Endothelial cell (in vitro differentiated cells): ENCODE results near the gene ST3GAL2. TPM values are rescaled to one million over a fixed set of nuclear protein-coding genes. Genes with fewer than 3 reads are reported as not detected.

Source experiments
- DNase-seq: peaks from one replicate; pipeline ENCODE4 v3.0.0; 2021; ENCODE audit warnings: low spot score
- H3K27ac Mint-ChIP-seq: one replicate; pipeline ENCODE4 v1.8.0; 2021; ENCODE audit warnings: mixed read lengths, inconsistent platforms; ENCODE audit not compliant: unreplicated experiment
- H3K27me3 Mint-ChIP-seq: one replicate; pipeline ENCODE4 v1.8.0; 2021; ENCODE audit warnings: mild to moderate bottlenecking, moderate library complexity, mixed read lengths, inconsistent platforms; ENCODE audit not compliant: unreplicated experiment
- H3K36me3 Mint-ChIP-seq: one replicate; pipeline ENCODE4 v1.8.0; 2021; ENCODE audit warnings: mild to moderate bottlenecking, low read depth, mixed read lengths, inconsistent platforms; ENCODE audit not compliant: unreplicated experiment
- H3K4me1 Mint-ChIP-seq: one replicate; pipeline ENCODE4 v1.8.0; 2021; ENCODE audit warnings: mild to moderate bottlenecking, mixed read lengths, inconsistent platforms; ENCODE audit not compliant: unreplicated experiment
- H3K4me3 Mint-ChIP-seq: one replicate; pipeline ENCODE4 v1.8.0; 2021; ENCODE audit warnings: mild to moderate bottlenecking, mixed read lengths, inconsistent platforms; ENCODE audit not compliant: unreplicated experiment
- H3K9me3 Mint-ChIP-seq: one replicate; pipeline ENCODE4 v1.8.0; 2021; ENCODE audit warnings: mixed read lengths, inconsistent platforms; ENCODE audit not compliant: unreplicated experiment
- total RNA-seq: library from RNA; stranded (reverse); fragmentation: NEBNext Ultra II Directional; extraction: Animal tissue kit (Norgen Biotek cat#: 25700); gene quantifications from one replicate; pipeline ENCODE4 v1.2.1, GENCODE V29; 2021; ENCODE audit not compliant: unreplicated experiment
- TF ChIP-seq, protein P1 (sequence below): fragments of 200-600 bp; sonication (generic); IDR thresholded peaks from one replicate; pipeline ENCODE4 v1.5.0; 2021; ENCODE audit warnings: antibody characterized with exemption; ENCODE audit not compliant: unreplicated experiment

Gene ST3GAL2
- total RNA-seq, 1 donor from 2014 or later, result 87.0 TPM

DNA sequence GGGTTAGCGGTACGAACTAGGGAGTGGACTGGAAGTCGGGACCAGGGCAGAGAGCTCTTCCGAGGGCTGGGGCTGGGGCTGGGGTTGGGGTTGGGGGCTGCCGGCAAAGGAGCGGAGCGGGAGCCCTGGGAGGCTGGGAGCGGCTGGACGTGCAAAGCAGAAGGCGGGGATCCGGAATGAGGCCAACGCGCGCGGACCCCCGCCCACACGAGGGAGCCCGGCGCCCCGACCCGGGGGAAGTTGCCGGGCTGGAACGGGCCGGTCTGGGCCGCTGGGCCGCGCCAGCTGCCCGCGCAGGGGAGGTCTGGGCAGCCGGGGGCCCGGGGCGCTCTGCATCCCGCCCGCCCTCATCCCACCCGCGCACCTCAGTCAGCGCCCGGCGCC, 323 bp downstream of the ST3GAL2 start:
- peak; percentile 43 for DNase-seq
- Mint-ChIP-seq H3K27ac (peak overlapping the region; percentile 83), H3K36me3 (peaks cover 11% of the 10 kb centered on the region), H3K9me3 (no peaks in the 10 kb centered on the region), H3K27me3 (peaks cover 12% of the 10 kb centered on the region), H3K4me1 (peaks cover 28% of the 10 kb centered on the region), H3K4me3 (peak overlapping the region; percentile 95)
- TF ChIP-seq, protein P1, sequence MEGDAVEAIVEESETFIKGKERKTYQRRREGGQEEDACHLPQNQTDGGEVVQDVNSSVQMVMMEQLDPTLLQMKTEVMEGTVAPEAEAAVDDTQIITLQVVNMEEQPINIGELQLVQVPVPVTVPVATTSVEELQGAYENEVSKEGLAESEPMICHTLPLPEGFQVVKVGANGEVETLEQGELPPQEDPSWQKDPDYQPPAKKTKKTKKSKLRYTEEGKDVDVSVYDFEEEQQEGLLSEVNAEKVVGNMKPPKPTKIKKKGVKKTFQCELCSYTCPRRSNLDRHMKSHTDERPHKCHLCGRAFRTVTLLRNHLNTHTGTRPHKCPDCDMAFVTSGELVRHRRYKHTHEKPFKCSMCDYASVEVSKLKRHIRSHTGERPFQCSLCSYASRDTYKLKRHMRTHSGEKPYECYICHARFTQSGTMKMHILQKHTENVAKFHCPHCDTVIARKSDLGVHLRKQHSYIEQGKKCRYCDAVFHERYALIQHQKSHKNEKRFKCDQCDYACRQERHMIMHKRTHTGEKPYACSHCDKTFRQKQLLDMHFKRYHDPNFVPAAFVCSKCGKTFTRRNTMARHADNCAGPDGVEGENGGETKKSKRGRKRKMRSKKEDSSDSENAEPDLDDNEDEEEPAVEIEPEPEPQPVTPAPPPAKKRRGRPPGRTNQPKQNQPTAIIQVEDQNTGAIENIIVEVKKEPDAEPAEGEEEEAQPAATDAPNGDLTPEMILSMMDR, result no peak

DNA sequence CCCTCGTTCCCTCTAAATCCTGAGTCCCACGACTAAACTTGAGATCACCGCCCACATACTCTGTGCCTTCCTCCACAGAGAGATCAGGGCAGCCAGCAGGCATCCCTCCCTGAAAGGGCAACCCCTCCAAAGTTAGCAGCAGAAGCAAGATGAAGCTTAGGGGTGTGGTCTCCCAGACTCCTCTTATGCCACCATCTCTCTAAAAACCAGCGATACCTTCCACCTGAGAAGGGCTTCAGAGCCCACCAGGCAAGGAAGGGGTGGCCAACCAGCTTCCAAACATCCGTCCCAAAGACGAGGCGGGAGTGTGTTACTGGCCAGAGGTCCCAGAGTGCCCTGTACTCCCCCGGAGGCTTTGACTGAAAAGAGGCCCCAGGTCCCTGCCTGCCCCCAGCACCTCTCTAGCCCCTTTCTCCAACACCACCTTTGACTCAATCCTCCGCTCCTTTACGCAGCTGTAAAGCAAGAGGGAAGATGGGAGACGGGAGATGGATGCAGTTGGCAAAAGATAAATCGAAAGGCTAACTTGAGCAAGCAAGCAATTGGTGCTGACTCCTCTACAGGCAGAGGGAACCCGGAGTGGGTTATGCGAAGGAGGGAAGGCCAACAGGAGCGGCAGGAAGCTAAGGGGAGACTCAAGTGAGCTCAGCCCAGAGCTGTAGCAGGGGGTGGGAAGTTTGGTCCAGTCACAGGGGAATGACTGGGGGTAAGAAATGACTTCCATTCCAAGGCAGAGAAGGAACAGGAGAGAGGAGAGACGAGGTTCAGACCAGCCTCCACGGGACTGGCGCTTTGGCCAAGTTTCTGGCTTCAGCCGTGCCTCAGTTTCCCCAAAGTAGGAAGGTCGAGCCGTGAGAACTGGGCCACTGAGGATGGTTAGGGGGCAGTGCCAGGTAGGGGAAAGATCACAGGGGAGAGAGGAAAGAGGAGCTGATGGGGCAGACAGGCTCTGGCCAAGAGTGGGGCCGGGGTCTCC, 1.0 kb downstream of the ST3GAL2 start:
- peak overlapping the region; percentile 83 for H3K27ac Mint-ChIP-seq

DNA sequence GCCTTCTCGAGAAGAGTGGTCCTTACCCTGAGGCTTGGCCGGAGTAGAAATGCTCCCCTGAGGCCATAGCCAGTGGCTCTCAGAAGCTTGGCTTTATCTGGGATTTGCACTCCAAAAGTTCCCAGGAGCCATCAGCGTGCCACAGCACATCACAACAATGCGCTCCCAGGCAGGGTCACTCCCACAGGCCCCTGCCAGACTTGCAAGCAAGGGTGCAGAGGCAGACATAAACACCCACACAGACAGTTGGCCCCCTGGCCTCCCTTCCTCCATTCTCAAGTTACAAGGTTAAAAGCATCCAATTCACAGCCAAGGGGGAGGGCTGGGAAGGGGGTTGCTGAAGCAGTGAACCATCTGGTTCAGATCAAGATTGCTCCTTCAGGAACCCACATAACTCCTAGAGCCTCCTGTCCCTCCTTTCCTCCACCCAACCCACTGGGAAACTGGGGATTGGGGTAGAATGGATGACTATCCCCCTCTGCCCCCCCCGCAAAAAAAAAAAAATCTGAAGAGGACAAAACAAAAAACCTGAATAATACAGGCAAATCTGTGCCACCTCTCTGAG, 1.8 kb downstream of the ST3GAL2 start:
- TF ChIP-seq, protein P1, result no peak
- DNase-seq, result no peak
- Mint-ChIP-seq H3K36me3 (peaks cover 11% of the 10 kb centered on the region), H3K9me3 (no peaks in the 10 kb centered on the region), H3K27me3 (peaks cover 12% of the 10 kb centered on the region), H3K4me1 (peaks cover 43% of the 10 kb centered on the region), H3K4me3 (peak overlapping the region; percentile 95), H3K27ac (peak overlapping the region; percentile 83)

More for the DNA sequence above, 1.0 kb downstream of the ST3GAL2 start:
- TF ChIP-seq, protein P1, result no peak
- H3K36me3 Mint-ChIP-seq, result peaks cover 11% of the 10 kb centered on the region
- no peaks in the 10 kb centered on the region for H3K9me3 Mint-ChIP-seq
- peak overlapping the region; percentile 95 for H3K4me3 Mint-ChIP-seq
- H3K27me3 Mint-ChIP-seq, result peaks cover 12% of the 10 kb centered on the region
- DNase-seq, result no peak
- peaks cover 35% of the 10 kb centered on the region for H3K4me1 Mint-ChIP-seq

DNA sequence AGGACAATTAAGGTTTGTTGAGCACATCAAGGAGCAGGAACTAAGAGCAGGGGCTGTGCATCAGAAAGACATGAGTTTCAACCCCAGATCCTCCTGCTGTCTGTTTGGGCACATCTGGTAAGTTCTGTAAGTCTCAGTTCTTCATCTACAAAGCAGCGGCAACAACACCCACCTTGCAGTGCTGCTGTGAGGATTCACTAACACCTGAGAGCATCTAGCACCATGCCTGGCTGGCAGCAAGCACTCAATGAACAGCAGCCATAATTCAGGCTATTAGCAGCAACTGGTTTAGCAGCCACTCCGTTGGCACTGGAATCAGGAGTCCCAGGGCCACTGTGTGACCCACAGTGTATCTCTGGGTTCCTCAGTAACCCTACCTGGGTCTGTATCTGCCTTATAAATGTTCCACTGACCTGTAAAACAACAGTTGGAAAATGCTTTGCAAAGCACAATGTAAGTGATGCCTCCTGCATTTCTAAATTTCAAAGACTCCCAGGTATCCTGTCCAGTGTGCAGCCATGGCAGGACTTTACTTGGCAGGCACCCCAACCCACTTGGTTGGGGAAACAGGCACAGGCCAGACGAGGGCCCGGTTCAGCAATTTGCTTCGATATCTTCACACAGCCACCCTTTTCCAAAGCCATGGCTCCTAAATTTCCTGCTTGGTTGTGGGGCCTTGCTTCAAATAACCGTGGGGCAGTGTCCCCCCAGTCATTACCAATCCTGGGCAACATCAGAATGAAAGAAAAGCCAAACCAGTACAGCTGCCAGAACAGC, 4.2 kb downstream of the ST3GAL2 start:
- H3K4me1 Mint-ChIP-seq, result peaks cover 61% of the 10 kb centered on the region
- TF ChIP-seq, protein P1, result no peak
- no peaks in the 10 kb centered on the region for H3K9me3 Mint-ChIP-seq
- no peak overlapping the region for H3K4me3 Mint-ChIP-seq
- H3K36me3 Mint-ChIP-seq, result peaks cover 11% of the 10 kb centered on the region
- H3K27me3 Mint-ChIP-seq, result peaks cover 7% of the 10 kb centered on the region
- DNase-seq, result no peak
- no peak overlapping the region for H3K27ac Mint-ChIP-seq
